SK-N-MC (cell line): ENCODE data around the gene C22orf39.

Source experiments
- DNase-seq: peaks from one replicate; pipeline ENCODE4 v3.0.0-alpha.2; 2011; ENCODE audit warnings: low read depth, low spot score
- H3K27ac ChIP-seq: fragments of 200-600 bp; sonication (generic); 2 replicates; pipeline ENCODE4 v1.5.1; 2016; ENCODE audit warnings: mixed run types
- H3K36me3 ChIP-seq: fragments of 200-600 bp; sonication (generic); 2 replicates; pipeline ENCODE4 v1.6.1; 2017; ENCODE audit warnings: antibody characterized with exemption, low read length, mixed read lengths; ENCODE audit not compliant: insufficient read depth
- H3K4me3 ChIP-seq: fragments of 200-600 bp; sonication (generic); 2 replicates; pipeline ENCODE4 v1.5.1; 2016
- H3K9ac ChIP-seq: fragments of 200-600 bp; sonication (generic); 2 replicates; pipeline ENCODE4 v1.8.0; 2017; ENCODE audit warnings: mixed run types, mixed read lengths; ENCODE audit not compliant: insufficient read length
- H3K9me3 ChIP-seq: fragments of 200-600 bp; sonication (generic); 2 replicates; pipeline ENCODE4 v1.6.1; 2017; ENCODE audit warnings: low read depth, mild to moderate bottlenecking, antibody characterized with exemption, low read length, moderate library complexity, mixed read lengths
- EZH2 ChIP-seq: fragments of 200-600 bp; sonication (generic); IDR thresholded peaks from one replicate; pipeline ENCODE4 v1.6.1; 2017; ENCODE audit warnings: antibody characterized with exemption
- FOXP2 ChIP-seq: optimal IDR thresholded peaks from 2 replicates; pipeline ENCODE3; 2011; ENCODE audit warnings: mild to moderate bottlenecking, moderate library complexity; ENCODE audit not compliant: insufficient read depth; ENCODE audit errors: extremely low read length, control extremely low read depth
- POLR2AphosphoS5 ChIP-seq: IDR thresholded peaks from 2 replicates; pipeline ENCODE4 v1.6.1; 2012; ENCODE audit warnings: mild to moderate bottlenecking, low read depth, low read length, borderline replicate concordance

The C22orf39 gene

DNA sequence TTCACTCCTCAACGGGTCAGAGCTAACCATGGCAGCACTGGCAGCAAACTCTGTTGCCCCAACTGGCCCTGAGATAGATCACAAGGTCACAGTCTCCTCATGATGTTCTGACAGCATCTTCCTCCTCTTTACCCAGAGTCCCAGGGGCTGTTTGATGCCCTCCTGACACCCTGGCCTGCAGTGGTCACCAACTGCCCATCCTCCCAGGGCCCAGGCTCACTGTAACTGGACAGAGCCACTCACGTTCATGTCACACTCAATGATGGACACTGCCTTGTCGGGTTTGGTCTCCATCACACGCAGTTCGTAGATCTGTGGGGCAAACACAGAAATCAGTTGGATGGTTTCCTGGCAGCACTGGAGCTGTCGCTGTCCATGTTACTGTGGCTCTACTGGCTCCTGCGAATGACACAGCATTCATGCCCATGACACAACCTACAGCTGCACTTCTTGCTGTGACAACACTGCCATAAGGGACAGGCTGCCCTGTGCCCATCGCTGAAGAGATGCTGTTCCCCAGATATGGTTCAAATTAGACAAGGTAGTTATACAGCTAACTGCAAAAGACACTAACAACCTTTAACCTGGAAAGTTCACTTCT, 10.4 kb upstream of the C22orf39 start:
- H3K4me3 ChIP-seq = no peak overlapping the region
- no peaks in the 10 kb centered on the region for H3K9me3 ChIP-seq
- H3K36me3 ChIP-seq = peaks cover 59% of the 10 kb centered on the region
- no peak overlapping the region for H3K9ac ChIP-seq
- TF ChIP-seq EZH2 = no peak
- TF ChIP-seq FOXP2 = no peak
- no peak for TF ChIP-seq POLR2AphosphoS5
- no peak overlapping the region for H3K27ac ChIP-seq
- no peak for DNase-seq

GRCh38 chr22:19456541-19456940, 9.0 kb upstream of the C22orf39 start:
- no peak overlapping the region for H3K4me3 ChIP-seq
- no peaks in the 10 kb centered on the region for H3K9me3 ChIP-seq
- H3K9ac ChIP-seq = no peak overlapping the region
- no peak for TF ChIP-seq EZH2
- TF ChIP-seq POLR2AphosphoS5 = no peak
- no peak for TF ChIP-seq FOXP2
- DNase-seq = no peak
- H3K36me3 ChIP-seq = peaks cover 56% of the 10 kb centered on the region
- H3K27ac ChIP-seq = no peak overlapping the region

DNA sequence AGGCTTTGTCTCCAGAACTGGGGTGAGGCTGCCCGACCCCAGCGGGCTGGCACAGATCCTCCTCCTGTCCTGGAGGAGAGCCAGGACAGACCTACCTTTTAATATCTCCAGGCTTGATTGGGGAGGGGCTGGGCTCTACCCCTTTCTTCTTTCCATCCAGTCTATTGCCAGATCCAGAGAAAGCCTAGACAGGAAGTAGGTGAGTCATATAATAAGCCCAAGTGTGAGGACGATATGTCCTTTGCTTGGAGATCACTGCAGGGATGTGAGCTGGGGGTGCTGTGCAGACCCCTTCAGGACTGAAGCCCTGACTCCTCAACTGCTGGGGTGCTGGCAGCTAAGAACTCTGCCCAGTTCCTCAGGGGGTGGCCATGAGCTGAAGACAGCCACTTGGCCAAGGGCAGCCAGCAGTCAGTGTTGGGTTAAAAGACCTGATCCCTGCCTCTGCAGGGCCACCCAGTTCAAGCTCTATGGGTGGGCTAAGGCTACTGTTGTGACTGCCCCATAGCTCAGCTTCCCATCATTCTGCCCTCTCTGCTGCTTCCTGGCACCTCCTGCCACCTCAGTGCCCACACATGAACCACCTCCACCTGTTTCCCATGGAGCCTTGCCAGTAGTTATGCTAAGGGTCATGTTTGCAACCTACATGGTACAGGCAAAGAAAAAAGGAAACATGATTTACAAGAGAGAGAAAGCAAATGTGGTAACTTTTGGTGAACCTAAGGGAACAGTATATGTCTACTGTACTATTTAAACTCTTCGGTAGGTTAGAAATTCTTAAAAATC, 8.3 kb upstream of the C22orf39 start:
- DNase-seq = no peak
- TF ChIP-seq POLR2AphosphoS5 = no peak
- no peak for TF ChIP-seq FOXP2
- no peak for TF ChIP-seq EZH2
- no peak overlapping the region for H3K27ac ChIP-seq
- H3K9ac ChIP-seq = no peak overlapping the region
- no peak overlapping the region for H3K4me3 ChIP-seq
- H3K36me3 ChIP-seq = peaks cover 51% of the 10 kb centered on the region
- H3K9me3 ChIP-seq = no peaks in the 10 kb centered on the region

DNA sequence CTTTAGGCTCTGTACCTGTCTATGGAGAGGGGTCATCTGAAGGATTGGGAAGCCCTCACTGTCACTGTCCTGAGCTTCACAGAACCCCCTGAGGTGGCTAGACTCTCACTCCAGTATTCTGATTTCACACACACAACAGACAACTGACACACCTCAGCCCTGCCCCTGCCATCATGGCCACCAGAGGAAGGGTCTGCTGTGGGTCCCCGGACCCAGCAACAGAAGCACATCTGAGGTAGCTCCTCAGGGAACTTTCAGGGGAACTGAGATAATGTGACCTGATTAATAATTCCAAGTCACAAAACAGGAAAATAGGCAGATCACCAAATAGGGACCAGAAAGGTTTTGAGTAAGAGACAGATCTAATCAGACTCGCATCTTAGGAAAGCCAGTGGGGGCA, 7.5 kb upstream of the C22orf39 start:
- DNase-seq = no peak
- no peak overlapping the region for H3K27ac ChIP-seq
- H3K9ac ChIP-seq = no peak overlapping the region
- H3K9me3 ChIP-seq = no peaks in the 10 kb centered on the region
- H3K4me3 ChIP-seq = no peak overlapping the region
- peaks cover 51% of the 10 kb centered on the region for H3K36me3 ChIP-seq
- no peak for TF ChIP-seq EZH2
- no peak for TF ChIP-seq POLR2AphosphoS5
- TF ChIP-seq FOXP2 = no peak

DNA sequence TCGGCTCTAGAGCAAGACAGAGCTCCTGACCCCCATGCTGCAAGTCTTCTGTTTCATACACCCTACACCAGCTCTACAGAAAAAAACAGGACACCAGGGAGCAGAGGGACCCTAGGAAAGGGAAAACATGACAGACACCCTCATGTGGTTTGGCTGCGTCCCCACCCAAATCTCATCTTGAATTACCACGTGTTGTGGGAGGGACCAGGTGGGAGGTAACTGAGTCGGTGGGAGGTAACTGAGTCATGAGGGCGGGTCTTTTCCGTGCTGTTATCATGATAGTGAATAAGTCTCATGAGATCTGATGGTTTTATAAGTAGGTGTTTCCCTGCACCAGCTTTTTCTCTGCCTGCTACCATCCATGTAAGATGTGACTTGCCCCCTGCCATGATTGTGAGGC, 6.6 kb upstream of the C22orf39 start:
- TF ChIP-seq FOXP2 (no peak), EZH2 (no peak), POLR2AphosphoS5 (no peak)
- Histone ChIP-seq H3K9ac (no peak overlapping the region), H3K27ac (no peak overlapping the region), H3K9me3 (no peaks in the 10 kb centered on the region), H3K4me3 (no peak overlapping the region), H3K36me3 (peaks cover 56% of the 10 kb centered on the region)
- DNase-seq = no peak

GRCh38 chr22:19453718-19454117, 6.2 kb upstream of the C22orf39 start:
- DNase-seq = no peak
- Histone ChIP-seq H3K9me3 (no peaks in the 10 kb centered on the region), H3K36me3 (peaks cover 59% of the 10 kb centered on the region), H3K4me3 (no peak overlapping the region), H3K27ac (no peak overlapping the region), H3K9ac (no peak overlapping the region)
- TF ChIP-seq EZH2 = no peak
- no peak for TF ChIP-seq FOXP2
- no peak for TF ChIP-seq POLR2AphosphoS5

GRCh38 chr22:19451570-19451969, 4.1 kb upstream of the C22orf39 start:
- Histone ChIP-seq H3K4me3 (no peak overlapping the region), H3K27ac (no peak overlapping the region), H3K9ac (no peak overlapping the region), H3K9me3 (no peaks in the 10 kb centered on the region), H3K36me3 (peaks cover 47% of the 10 kb centered on the region)
- no peak for DNase-seq
- TF ChIP-seq POLR2AphosphoS5 = no peak
- TF ChIP-seq EZH2 = no peak
- TF ChIP-seq FOXP2 = no peak

- Histone ChIP-seq H3K4me3 (no peak overlapping the region), H3K27ac (no peak overlapping the region), H3K36me3 (peaks cover 37% of the 10 kb centered on the region; the same call in 1 of the 2 replicates), H3K9ac (no peak overlapping the region), H3K9me3 (no peaks in the 10 kb centered on the region)
- TF ChIP-seq EZH2 = no peak
- no peak for TF ChIP-seq FOXP2
- no peak for TF ChIP-seq POLR2AphosphoS5
- no peak for DNase-seq
These were observed 3.1 kb upstream of the C22orf39 start for GRCh38 chr22:19450363-19451175.
